Psoas muscle (tissue), 8 donors: ENCODE data around the gene ZBTB26. TPM values are rescaled to one million over a fixed set of nuclear protein-coding genes. Genes with fewer than 3 reads are reported as not detected.

Source experiments
- ATAC-seq, 4 donors: fragments of 200-7000 bp; cut with Tn5 transposase; one replicate each; pipeline ENCODE4 v1.9.1; 2020; ENCODE audit warnings: moderate library complexity in 3 of 4, mild to moderate bottlenecking in 2 of 4
- DNase-seq, 2 donors: peaks; one replicate each; pipeline ENCODE4 v3.0.0-alpha.2; 2020
- H3K27ac ChIP-seq: fragments of 200-600 bp; one replicate; pipeline ENCODE4 v1.8.0; 2022
- H3K27me3 ChIP-seq, 3 donors: fragments of 200-600 bp in 1 of 3; one replicate each; pipeline versions ENCODE4 v1.6.1 to v1.8.0; 2013 to 2022; ENCODE audit warnings: low read length in 2 of 3, mild to moderate bottlenecking in 2 of 3, moderate library complexity in 1 of 3; ENCODE audit not compliant: insufficient read depth in 3 of 3
- H3K36me3 ChIP-seq, 2 donors: fragments of 200-600 bp in 1 of 2; one replicate each; pipeline versions ENCODE4 v1.6.1 to v1.8.0; 2013 to 2022; ENCODE audit warnings: low read depth in 1 of 2, mild to moderate bottlenecking in 1 of 2, moderate library complexity in 1 of 2; ENCODE audit not compliant: insufficient read depth in 1 of 2
- H3K4me1 ChIP-seq: fragments of 200-600 bp; one replicate; pipeline ENCODE4 v1.8.0; 2022
- H3K4me3 ChIP-seq: fragments of 200-600 bp; one replicate; pipeline ENCODE4 v1.8.0; 2022; ENCODE audit warnings: mild to moderate bottlenecking
- H3K9me3 ChIP-seq: fragments of 200-600 bp; one replicate; pipeline ENCODE4 v1.8.0; 2022
- CTCF ChIP-seq: fragments of 200-600 bp; IDR thresholded peaks from one replicate; pipeline ENCODE4 v1.8.0; 2022; ENCODE audit warnings: antibody characterized with exemption
- WGBS, 3 donors: extraction: QIAGEN DNeasy Blood & Tissue Kit; methylation state at CpG; one replicate each; pipeline versions ENCODE4 v1.1.6 to v1.1.7; 2013; 5-methylcytosine and 5-hydroxymethylcytosine counted together
- intact Hi-C, 2 donors: fragments of 100-400 bp; cut with DNase I; formaldehyde crosslinking; loops; one replicate each; pipeline versions ENCODE4 v1.11.0 to v1.14.2; 2022
- polyA plus RNA-seq, 3 donors: library from polyadenylated mRNA; stranded (reverse); fragments of 200-250 nt; gene quantifications; one replicate each; pipeline ENCODE4 v1.2.3, GENCODE V29; 2013
- total RNA-seq, 4 donors: library from RNA; stranded (reverse); fragmentation: NEBNext Ultra II Directional in 2 of 4; extraction: Animal tissue kit (Norgen Biotek cat#: 25700) in 2 of 4; gene quantifications; one replicate each; pipeline versions ENCODE4 v1.2.1 to v1.2.4, GENCODE V29; 2021 to 2023
- donor health status: healthy with polysubstance abuse.
- donor health status: DM: no; HTN: no; CAD: no; lungs with moderate emphysema.
- donor health status: Bipolar disorder and iron deficiency.
- donor health status: healthy.
- donor health status: DM: yes; HTN: yes; CAD: no.
- donor health status: DM: no; HTN: no; CAD: no.
- donor health status: DM: no; HTN: no; CAD: no.
- donor health status: DM: yes; HTN: yes; CAD: no.

The ZBTB26 gene
- total and polyA plus RNA-seq, 7 donors = 2.0 to 4.8 (median 3.1) TPM

GRCh38 chr9:122866079-122866478 lies 65.2 kb downstream of the ZBTB26 start:
- H3K27me3 ChIP-seq = no peaks in the 10 kb centered on the region
- no CpG with 5 or more reads among the region's 5 CpGs for WGBS, 3 donors
- H3K4me3 ChIP-seq = no peak overlapping the region
- peaks cover 2 to 38% of the 10 kb centered on the region in 2 donors for H3K36me3 ChIP-seq
- intact Hi-C loops = no loop called here
- DNase-seq (no peak), ATAC-seq (no peak)
- no peak overlapping the region for H3K27ac ChIP-seq
- no peaks in the 10 kb centered on the region for H3K9me3 ChIP-seq
- H3K4me1 ChIP-seq = no peaks in the 10 kb centered on the region
- TF ChIP-seq CTCF = no peak

Other genes starting within 250 kb of the ZBTB26 start
- gene OR1L4, start 207.5 kb downstream of the ZBTB26 start, total RNA-seq = not detected
- gene OR1L4, start 207.5 kb downstream of the ZBTB26 start, polyA plus RNA-seq = not detected
- not detected for gene OR1L6, start 189.2 kb downstream of the ZBTB26 start, total RNA-seq
- gene OR1L6, start 189.2 kb downstream of the ZBTB26 start, polyA plus RNA-seq = not detected
- not detected for gene OR5C1, start 142.6 kb downstream of the ZBTB26 start, total RNA-seq
- not detected for gene OR5C1, start 142.6 kb downstream of the ZBTB26 start, polyA plus RNA-seq
- not detected for gene OR1K1, start 131.4 kb downstream of the ZBTB26 start, total RNA-seq
- not detected for gene OR1K1, start 131.4 kb downstream of the ZBTB26 start, polyA plus RNA-seq
- gene PDCL, start 102.9 kb downstream of the ZBTB26 start, total RNA-seq = 1 to 10 TPM; 4.1 to 5.7 (median 4.5) TPM
- gene PDCL, start 102.9 kb downstream of the ZBTB26 start, polyA plus RNA-seq = 1 to 10 TPM; 3.8 to 5.1 (median 4.7) TPM
- gene RC3H2, start 26.2 kb downstream of the ZBTB26 start, total RNA-seq = 10 to 100 TPM; 24.8 to 33.7 (median 31.6) TPM
- gene RC3H2, start 26.2 kb downstream of the ZBTB26 start, polyA plus RNA-seq = 10 to 100 TPM in 2 of 3 donors, 1 to 10 TPM in 1; 5.6 to 23.4 (median 11.3) TPM
- 1 to 10 TPM; 6.1 to 8.7 (median 6.4) TPM for gene ZBTB6, start 18.2 kb downstream of the ZBTB26 start, total RNA-seq
- 10 to 100 TPM in 1 of 3 donors, 1 to 10 TPM in 2; 3.9 to 12.6 (median 3.9) TPM for gene ZBTB6, start 18.2 kb downstream of the ZBTB26 start, polyA plus RNA-seq
- 10 to 100 TPM; 32.8 to 57.9 (median 39.2) TPM for gene RABGAP1, start 9.5 kb upstream of the ZBTB26 start, total RNA-seq
- gene RABGAP1, start 9.5 kb upstream of the ZBTB26 start, polyA plus RNA-seq = 10 to 100 TPM; 15.5 to 33.8 (median 16.1) TPM
- gene GPR21, start 102.2 kb upstream of the ZBTB26 start, total RNA-seq = under 1 TPM in 1 of 4 donors, not detected in 3; 0.64 TPM
- under 1 TPM in 2 of 3 donors, not detected in 1; 0.05 to 0.12 TPM for gene GPR21, start 102.2 kb upstream of the ZBTB26 start, polyA plus RNA-seq